ENCODE data around the gene BPIFB1.
A peak's percentile ranks its signal among the peaks of the same experiment; 100 is the strongest.

Gene BPIFB1

GRCh38 chr20:33287884-33288283 is 4.9 kb downstream of the BPIFB1 start:
- H3K4me1 ChIP-seq (ENCODE audit: insufficient read depth, low read length, severe bottlenecking): no peaks in the 10 kb centered on the region
- no peaks in the 10 kb centered on the region for H3K9me2 ChIP-seq (ENCODE audit: low read depth, low read length)
- H2AFZ ChIP-seq (ENCODE audit: low read length): no peak overlapping the region
- H3K4me2 ChIP-seq (ENCODE audit: low read length): no peak overlapping the region
- H3K79me2 ChIP-seq (ENCODE audit: insufficient read depth, low read length): no peaks in the 10 kb centered on the region
- H3K9me3 ChIP-seq (ENCODE audit: low read length): no peaks in the 10 kb centered on the region
- no peaks in the 10 kb centered on the region for H3F3A ChIP-seq (ENCODE audit: insufficient read depth, low read length)
- no peaks in the 10 kb centered on the region; the same call in 1 of the 2 replicates for H4K20me1 ChIP-seq (ENCODE audit: insufficient read depth, low read length)
- no peak for TF ChIP-seq EZH2 (IDR thresholded peaks at IDR 0.05; ENCODE audit: borderline replicate concordance, low read length)
- no peak for TF ChIP-seq CTCF (IDR thresholded peaks at IDR 0.05; ENCODE audit: low read length)
- H3K27ac ChIP-seq (ENCODE audit: low read depth, low read length, poor library complexity, severe bottlenecking): no peak overlapping the region
- H3K9ac ChIP-seq (ENCODE audit: low read length): no peak overlapping the region
- no peaks in the 10 kb centered on the region for H3K36me3 ChIP-seq (ENCODE audit: insufficient read depth, low read length)
- H3K4me3 ChIP-seq (ENCODE audit: low read depth, low read length, poor library complexity, severe bottlenecking): no peak overlapping the region
- 0 out of 2 replicates have a peak, but pooled peaks cover 4% of the 10 kb centered on the region for H3K27me3 ChIP-seq (ENCODE audit: insufficient read depth, low read length)

GRCh38 chr20:33290852-33291251 is 7.8 kb downstream of the BPIFB1 start:
- no peak overlapping the region for H3K4me2 ChIP-seq (ENCODE audit: low read length)
- H3K79me2 ChIP-seq (ENCODE audit: insufficient read depth, low read length): no peaks in the 10 kb centered on the region
- H3K4me1 ChIP-seq (ENCODE audit: insufficient read depth, low read length, severe bottlenecking): no peaks in the 10 kb centered on the region
- H3K27ac ChIP-seq (ENCODE audit: low read depth, low read length, poor library complexity, severe bottlenecking): no peak overlapping the region
- H4K20me1 ChIP-seq (ENCODE audit: insufficient read depth, low read length): no peaks in the 10 kb centered on the region
- TF ChIP-seq CTCF (IDR thresholded peaks at IDR 0.05; ENCODE audit: low read length) (no peak), EZH2 (IDR thresholded peaks at IDR 0.05; ENCODE audit: borderline replicate concordance, low read length) (no peak)
- H3K27me3 ChIP-seq (ENCODE audit: insufficient read depth, low read length): 0 out of 2 replicates have a peak, but pooled peaks cover 4% of the 10 kb centered on the region
- H3K9me2 ChIP-seq (ENCODE audit: low read depth, low read length): no peaks in the 10 kb centered on the region
- H3K9me3 ChIP-seq (ENCODE audit: low read length): no peaks in the 10 kb centered on the region
- H3K4me3 ChIP-seq (ENCODE audit: low read depth, low read length, poor library complexity, severe bottlenecking): no peak overlapping the region
- no peak overlapping the region for H3K9ac ChIP-seq (ENCODE audit: low read length)
- no peaks in the 10 kb centered on the region for H3F3A ChIP-seq (ENCODE audit: insufficient read depth, low read length)
- no peaks in the 10 kb centered on the region for H3K36me3 ChIP-seq (ENCODE audit: insufficient read depth, low read length)
- no peak overlapping the region for H2AFZ ChIP-seq (ENCODE audit: low read length)

- no peaks in the 10 kb centered on the region for H3K79me2 ChIP-seq (ENCODE audit: insufficient read depth, low read length)
- H3F3A ChIP-seq (ENCODE audit: insufficient read depth, low read length): no peaks in the 10 kb centered on the region
- no peak overlapping the region for H3K4me2 ChIP-seq (ENCODE audit: low read length)
- H3K9me2 ChIP-seq (ENCODE audit: low read depth, low read length): no peaks in the 10 kb centered on the region
- H2AFZ ChIP-seq (ENCODE audit: low read length): no peak overlapping the region
- TF ChIP-seq EZH2 (IDR thresholded peaks at IDR 0.05; ENCODE audit: borderline replicate concordance, low read length): no peak
- no peak overlapping the region for H3K4me3 ChIP-seq (ENCODE audit: low read depth, low read length, poor library complexity, severe bottlenecking)
- H3K4me1 ChIP-seq (ENCODE audit: insufficient read depth, low read length, severe bottlenecking): no peaks in the 10 kb centered on the region
- 0 out of 2 replicates have a peak, but pooled peaks cover 4% of the 10 kb centered on the region for H3K27me3 ChIP-seq (ENCODE audit: insufficient read depth, low read length)
- H3K9ac ChIP-seq (ENCODE audit: low read length): no peak overlapping the region
- no peaks in the 10 kb centered on the region for H3K36me3 ChIP-seq (ENCODE audit: insufficient read depth, low read length)
- no peaks in the 10 kb centered on the region for H3K9me3 ChIP-seq (ENCODE audit: low read length)
- no peaks in the 10 kb centered on the region for H4K20me1 ChIP-seq (ENCODE audit: insufficient read depth, low read length)
- no peak overlapping the region for H3K27ac ChIP-seq (ENCODE audit: low read depth, low read length, poor library complexity, severe bottlenecking)
These were observed 8.4 kb downstream of the BPIFB1 start for GRCh38 chr20:33291416-33291815.

- Histone ChIP-seq H3K27ac (ENCODE audit: low read depth, low read length, poor library complexity, severe bottlenecking) (no peak overlapping the region), H3K4me1 (ENCODE audit: insufficient read depth, low read length, severe bottlenecking) (no peaks in the 10 kb centered on the region), H3K4me2 (ENCODE audit: low read length) (no peak overlapping the region), H3K79me2 (ENCODE audit: insufficient read depth, low read length) (no peaks in the 10 kb centered on the region), H3K9me3 (ENCODE audit: low read length) (no peaks in the 10 kb centered on the region), H3K36me3 (ENCODE audit: insufficient read depth, low read length) (no peaks in the 10 kb centered on the region), H2AFZ (ENCODE audit: low read length) (no peak overlapping the region), H4K20me1 (ENCODE audit: insufficient read depth, low read length) (no peaks in the 10 kb centered on the region), H3K9ac (ENCODE audit: low read length) (no peak overlapping the region), H3F3A (ENCODE audit: insufficient read depth, low read length) (no peaks in the 10 kb centered on the region), H3K27me3 (ENCODE audit: insufficient read depth, low read length) (0 out of 2 replicates have a peak, but pooled peaks cover 4% of the 10 kb centered on the region), H3K9me2 (ENCODE audit: low read depth, low read length) (no peaks in the 10 kb centered on the region), H3K4me3 (ENCODE audit: low read depth, low read length, poor library complexity, severe bottlenecking) (no peak overlapping the region)
- TF ChIP-seq CTCF (IDR thresholded peaks at IDR 0.05; ENCODE audit: low read length) (peak; percentile 98), EZH2 (IDR thresholded peaks at IDR 0.05; ENCODE audit: borderline replicate concordance, low read length) (no peak)
These were observed 8.9 kb downstream of the BPIFB1 start for GRCh38 chr20:33291830-33292355.
